GM21390 (cell line): ENCODE measurements around the gene SMG7.

Source experiments
- ATAC-seq: cut with Tn5 transposase; IDR thresholded peaks from one replicate; pipeline ENCODE4 v1.9.1; 2021; ENCODE audit not compliant: unreplicated experiment

The SMG7 gene

GRCh38 chr1:183589384-183589783 is 117.1 kb downstream of the SMG7 start:
- ATAC-seq, result no peak

GRCh38 chr1:183589874-183590243 is 117.6 kb downstream of the SMG7 start:
- peak; percentile 10 for ATAC-seq

GRCh38 chr1:183590244-183591191 is 118.2 kb downstream of the SMG7 start, which contains the start of gene NCF2:
TSS of gene NCF2 (minus strand) at chr1:183590459. CDS start at chr1:183590329, 130 bp downstream.
- peak; percentile 80 for ATAC-seq

- no peak for ATAC-seq
Observed at GRCh38 chr1:183592733-183593132, 120.4 kb downstream of the SMG7 start.

- ATAC-seq, result peak; percentile 48
Observed at GRCh38 chr1:183593356-183593755, 121.1 kb downstream of the SMG7 start.

GRCh38 chr1:183595537-183595936 is 123.2 kb downstream of the SMG7 start:
- ATAC-seq, result no peak

GRCh38 chr1:183596500-183596899 is 124.2 kb downstream of the SMG7 start:
- ATAC-seq, result no peak

GRCh38 chr1:183597656-183598347 is 125.5 kb downstream of the SMG7 start:
- no peak for ATAC-seq

GRCh38 chr1:183598386-183598785 is 126.1 kb downstream of the SMG7 start:
- ATAC-seq, result peak; percentile 86

- no peak for ATAC-seq
Observed at GRCh38 chr1:183600136-183600535, 127.8 kb downstream of the SMG7 start.

GRCh38 chr1:183600634-183601033 is 128.3 kb downstream of the SMG7 start:
- no peak for ATAC-seq

- no peak for ATAC-seq
Observed at GRCh38 chr1:183602510-183602909, 130.2 kb downstream of the SMG7 start.
